ENCODE data around the gene ACTG2.
"Not testable (repeated sequence)": the region's sequence is repeated elsewhere in the genome, so short reads cannot be mapped to it uniquely, and the experiment has no call there.

ACTG2 gene

DNA sequence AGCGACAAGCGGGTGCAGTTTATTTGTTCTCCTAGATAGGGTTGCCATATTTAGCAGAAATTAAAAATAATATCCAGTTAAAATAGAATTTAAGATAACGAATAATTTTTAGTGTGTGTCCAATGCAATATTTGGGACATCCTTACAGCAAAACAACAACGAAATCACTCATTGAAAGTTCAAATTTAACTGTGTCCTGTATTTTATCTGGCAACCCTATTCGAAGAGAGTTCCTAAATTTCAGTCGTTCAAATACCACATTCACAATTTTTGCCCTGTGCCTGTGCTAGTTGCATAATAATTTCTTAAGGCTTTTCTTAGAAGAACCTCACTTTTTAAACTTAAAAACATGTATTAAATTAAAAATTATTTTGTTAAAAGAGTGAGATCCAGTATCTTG lies 34.5 kb downstream of the ACTG2 start:
- Histone ChIP-seq H3K36me3 (ENCODE audit: control insufficient read depth in 1 of 2, insufficient read depth in 2 of 2, low read length in 2 of 2) (peaks cover 0 to 2% of the 10 kb centered on the region in 2 donors), H3K27me3 (ENCODE audit: low read depth, low read length) (no peaks in the 10 kb centered on the region), H3K9me3 (ENCODE audit: control insufficient read depth in 1 of 2, low read length in 2 of 2) (no peaks in the 10 kb centered on the region), H3K27ac (ENCODE audit: low read length) (peak overlapping the region; percentile 99), H3K4me1 (ENCODE audit: control insufficient read depth in 1 of 2, insufficient read depth in 2 of 2, low read length in 2 of 2) (peaks cover 7 to 30% of the 10 kb centered on the region in 2 donors), H3K4me3 (ENCODE audit: low read depth in 1 of 2, low read length in 2 of 2) (peak overlapping the region; percentile 84)

DNA sequence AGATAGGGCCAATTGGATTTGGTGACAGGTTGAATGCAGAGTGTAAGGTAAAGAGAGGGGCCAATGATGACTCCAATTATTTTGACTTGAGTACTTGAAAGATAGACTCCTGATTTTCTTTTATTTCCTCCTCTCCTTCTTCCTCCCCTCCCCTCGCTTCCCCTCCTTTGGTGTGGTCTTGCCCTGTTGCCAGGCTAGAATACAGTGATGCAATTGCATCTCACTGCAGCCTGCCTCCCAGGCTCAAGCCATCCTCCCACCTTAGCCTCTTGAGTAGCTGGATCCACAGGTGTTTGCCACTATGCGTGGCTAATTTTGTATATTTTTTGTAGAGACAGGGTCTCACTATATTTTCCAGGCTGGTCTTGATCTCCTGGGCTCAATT lies 36.1 kb downstream of the ACTG2 start:
- peak overlapping the region; percentile 40 for H3K27ac ChIP-seq (ENCODE audit: low read length)
- H3K4me1 ChIP-seq (ENCODE audit: control insufficient read depth in 1 of 2, insufficient read depth in 2 of 2, low read length in 2 of 2) = peaks cover 7 to 33% of the 10 kb centered on the region in 2 donors
- peaks cover 0 to 7% of the 10 kb centered on the region in 2 donors for H3K36me3 ChIP-seq (ENCODE audit: control insufficient read depth in 1 of 2, insufficient read depth in 2 of 2, low read length in 2 of 2)
- no peaks in the 10 kb centered on the region for H3K9me3 ChIP-seq (ENCODE audit: control insufficient read depth in 1 of 2, low read length in 2 of 2)
- no peaks in the 10 kb centered on the region for H3K27me3 ChIP-seq (ENCODE audit: low read depth, low read length)
- H3K4me3 ChIP-seq (ENCODE audit: low read depth in 1 of 2, low read length in 2 of 2) = no peak overlapping the region

DNA sequence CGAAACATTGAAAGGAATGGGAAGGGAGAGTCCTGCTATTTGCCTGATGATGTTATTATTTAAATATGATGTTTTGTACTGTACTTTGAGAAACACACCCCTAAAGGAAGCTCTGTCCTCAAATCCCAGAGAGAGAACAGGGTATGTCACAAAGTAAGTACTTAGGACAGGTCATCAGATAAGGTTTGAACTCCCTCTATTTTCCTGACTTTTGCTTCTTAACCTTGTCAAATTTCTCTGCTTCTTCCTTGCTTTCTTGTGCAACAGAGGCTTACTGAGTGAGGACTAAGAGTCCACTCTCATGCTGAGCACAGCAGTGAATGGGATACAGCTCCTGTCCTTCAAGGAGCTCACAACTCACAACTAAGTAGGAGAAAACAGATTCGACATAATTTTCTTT lies 37.6 kb downstream of the ACTG2 start:
- Histone ChIP-seq H3K4me1 (ENCODE audit: control insufficient read depth in 1 of 2, insufficient read depth in 2 of 2, low read length in 2 of 2) (peaks cover 7 to 33% of the 10 kb centered on the region in 2 donors), H3K27ac (ENCODE audit: low read length) (no peak overlapping the region), H3K4me3 (ENCODE audit: low read depth in 1 of 2, low read length in 2 of 2) (no peak overlapping the region), H3K27me3 (ENCODE audit: low read depth, low read length) (no peaks in the 10 kb centered on the region), H3K36me3 (ENCODE audit: control insufficient read depth in 1 of 2, insufficient read depth in 2 of 2, low read length in 2 of 2) (peaks cover 0 to 11% of the 10 kb centered on the region in 2 donors), H3K9me3 (ENCODE audit: control insufficient read depth in 1 of 2, low read length in 2 of 2) (no peaks in the 10 kb centered on the region)

- Histone ChIP-seq H3K9me3 (ENCODE audit: control insufficient read depth in 1 of 2, low read length in 2 of 2) (no peaks in the 10 kb centered on the region), H3K27me3 (ENCODE audit: low read depth, low read length) (no peaks in the 10 kb centered on the region), H3K36me3 (ENCODE audit: control insufficient read depth in 1 of 2, insufficient read depth in 2 of 2, low read length in 2 of 2) (peaks cover 0 to 11% of the 10 kb centered on the region in 2 donors), H3K27ac (ENCODE audit: low read length) (no peak overlapping the region), H3K4me1 (ENCODE audit: control insufficient read depth in 1 of 2, insufficient read depth in 2 of 2, low read length in 2 of 2) (peaks cover 7 to 33% of the 10 kb centered on the region in 2 donors), H3K4me3 (ENCODE audit: low read depth in 1 of 2, low read length in 2 of 2) (no peak overlapping the region)
Measured at GRCh38 chr2:73931531-73932500, 39.0 kb downstream of the ACTG2 start.

DNA sequence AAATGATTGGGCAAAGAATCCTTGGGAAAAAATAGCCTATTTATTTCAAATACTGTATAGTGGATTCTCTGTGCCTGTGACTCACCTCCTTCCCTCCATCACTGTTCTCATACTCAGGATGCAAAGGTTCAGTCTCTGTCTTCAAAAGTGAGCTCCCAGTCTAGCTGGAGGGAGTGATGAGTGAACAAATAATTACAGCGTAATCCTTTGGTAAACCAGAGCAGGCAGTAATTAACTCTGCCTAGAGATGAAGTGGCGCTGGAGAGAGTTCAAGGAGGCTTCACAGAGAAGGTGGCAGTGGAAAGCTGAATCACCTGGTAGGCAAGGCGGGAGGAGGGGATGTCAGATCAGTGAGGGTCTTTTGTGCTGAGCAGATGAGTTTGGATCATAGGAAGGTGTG lies 40.4 kb downstream of the ACTG2 start:
- Histone ChIP-seq H3K4me3 (ENCODE audit: low read depth in 1 of 2, low read length in 2 of 2) (no peak overlapping the region), H3K27ac (ENCODE audit: low read length) (no peak overlapping the region), H3K4me1 (ENCODE audit: control insufficient read depth in 1 of 2, insufficient read depth in 2 of 2, low read length in 2 of 2) (peaks cover 4 to 29% of the 10 kb centered on the region in 2 donors), H3K27me3 (ENCODE audit: low read depth, low read length) (no peaks in the 10 kb centered on the region), H3K36me3 (ENCODE audit: control insufficient read depth in 1 of 2, insufficient read depth in 2 of 2, low read length in 2 of 2) (peaks cover 0 to 11% of the 10 kb centered on the region in 2 donors), H3K9me3 (ENCODE audit: control insufficient read depth in 1 of 2, low read length in 2 of 2) (no peaks in the 10 kb centered on the region)

DNA sequence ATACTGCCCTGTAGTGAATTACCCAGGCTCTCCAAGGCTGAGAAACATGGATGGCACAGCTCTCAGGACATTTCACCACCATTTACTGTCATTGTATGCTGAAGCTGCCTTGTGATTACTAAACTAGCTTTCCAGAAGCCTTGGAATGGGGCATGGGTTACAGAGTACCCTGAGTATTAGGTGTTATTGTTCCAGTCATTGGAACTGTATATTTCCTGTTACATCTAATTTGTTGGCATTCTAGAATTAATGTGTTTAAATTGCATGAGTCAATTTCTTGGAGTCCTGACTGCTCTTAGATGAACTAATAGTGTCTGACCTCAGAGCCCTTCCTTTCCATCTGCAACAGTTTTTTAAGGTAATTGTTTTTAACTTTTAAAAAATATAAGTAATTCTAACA lies 42.8 kb downstream of the ACTG2 start:
- H3K27ac ChIP-seq (ENCODE audit: low read length) = no peak overlapping the region
- no peaks in the 10 kb centered on the region for H3K9me3 ChIP-seq (ENCODE audit: control insufficient read depth in 1 of 2, low read length in 2 of 2)
- no peaks in the 10 kb centered on the region for H3K27me3 ChIP-seq (ENCODE audit: low read depth, low read length)
- peaks cover 0 to 11% of the 10 kb centered on the region in 2 donors for H3K4me1 ChIP-seq (ENCODE audit: control insufficient read depth in 1 of 2, insufficient read depth in 2 of 2, low read length in 2 of 2)
- H3K36me3 ChIP-seq (ENCODE audit: control insufficient read depth in 1 of 2, insufficient read depth in 2 of 2, low read length in 2 of 2) = peaks cover 6 to 11% of the 10 kb centered on the region in 2 donors
- no peak overlapping the region for H3K4me3 ChIP-seq (ENCODE audit: low read depth in 1 of 2, low read length in 2 of 2)

DNA sequence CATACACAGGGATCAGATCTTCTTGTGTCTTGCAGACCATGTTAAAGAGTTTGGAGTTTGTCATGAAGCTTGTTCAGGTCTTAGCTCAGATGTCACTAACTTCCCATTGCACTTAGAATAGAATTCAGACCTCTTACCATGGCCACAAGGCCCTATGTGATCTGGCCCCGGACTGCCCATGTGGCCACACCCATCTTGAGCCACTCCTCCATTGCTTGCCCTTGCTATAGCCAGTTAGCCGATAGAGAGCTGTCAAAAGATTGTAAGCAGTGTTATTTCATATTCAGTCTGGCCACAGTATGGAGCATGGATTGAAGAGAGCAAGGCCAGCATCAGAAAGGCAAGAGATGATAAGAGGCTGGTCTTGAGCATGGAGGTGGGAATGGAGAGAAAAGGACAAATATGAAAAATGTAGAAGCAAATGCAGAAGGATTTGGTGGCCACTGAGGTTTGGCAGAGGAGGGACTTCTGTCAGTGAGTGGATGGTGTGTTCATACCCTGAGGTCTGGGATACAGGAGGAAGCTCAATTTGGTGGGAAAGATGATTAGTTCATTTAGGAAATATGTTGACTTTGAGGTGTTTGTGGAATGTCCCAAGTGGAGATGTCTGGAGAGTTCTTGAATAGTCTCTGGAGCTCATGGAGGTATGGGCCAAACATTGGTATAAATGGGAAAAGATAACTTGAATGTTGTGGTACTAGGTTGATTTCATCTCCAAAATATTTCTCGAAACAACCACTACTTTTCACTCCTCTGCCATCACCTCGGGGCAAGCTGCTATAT lies 44.5 kb downstream of the ACTG2 start:
- Histone ChIP-seq H3K4me3 (ENCODE audit: low read depth in 1 of 2, low read length in 2 of 2) (no peak overlapping the region), H3K9me3 (ENCODE audit: control insufficient read depth in 1 of 2, low read length in 2 of 2) (no peaks in the 10 kb centered on the region), H3K36me3 (ENCODE audit: control insufficient read depth in 1 of 2, insufficient read depth in 2 of 2, low read length in 2 of 2) (peaks cover 9 to 11% of the 10 kb centered on the region in 2 donors), H3K4me1 (ENCODE audit: control insufficient read depth in 1 of 2, insufficient read depth in 2 of 2, low read length in 2 of 2) (peaks cover 0 to 9% of the 10 kb centered on the region in 2 donors), H3K27ac (ENCODE audit: low read length) (no peak overlapping the region), H3K27me3 (ENCODE audit: low read depth, low read length) (no peaks in the 10 kb centered on the region)

DNA sequence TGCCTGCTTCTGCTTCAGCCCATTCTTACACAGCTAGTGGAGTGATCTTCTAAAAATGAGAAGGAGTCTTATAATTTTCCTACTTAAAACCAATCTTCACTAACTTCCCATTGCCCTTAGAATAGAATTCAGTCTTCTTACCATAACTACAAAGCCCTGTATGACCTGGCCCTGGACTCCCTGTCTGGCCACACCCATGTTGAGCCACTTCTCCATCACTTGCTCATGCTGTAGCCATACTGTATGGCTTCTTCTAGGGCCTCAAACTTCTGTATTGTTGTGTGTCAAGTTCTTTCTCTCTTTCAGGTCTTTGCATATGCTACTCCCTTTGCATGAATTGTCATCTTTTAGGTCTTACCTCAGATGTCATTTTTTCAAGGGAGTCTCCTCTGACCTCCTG lies 45.1 kb downstream of the ACTG2 start:
- Histone ChIP-seq H3K9me3 (ENCODE audit: control insufficient read depth in 1 of 2, low read length in 2 of 2) (no peaks in the 10 kb centered on the region), H3K36me3 (ENCODE audit: control insufficient read depth in 1 of 2, insufficient read depth in 2 of 2, low read length in 2 of 2) (peaks cover 4 to 11% of the 10 kb centered on the region in 2 donors), H3K27ac (ENCODE audit: low read length) (no peak overlapping the region), H3K4me3 (ENCODE audit: low read depth in 1 of 2, low read length in 2 of 2) (no peak overlapping the region), H3K27me3 (ENCODE audit: low read depth, low read length) (no peaks in the 10 kb centered on the region), H3K4me1 (ENCODE audit: control insufficient read depth in 1 of 2, insufficient read depth in 2 of 2, low read length in 2 of 2) (peaks cover 0 to 5% of the 10 kb centered on the region in 2 donors)

DNA sequence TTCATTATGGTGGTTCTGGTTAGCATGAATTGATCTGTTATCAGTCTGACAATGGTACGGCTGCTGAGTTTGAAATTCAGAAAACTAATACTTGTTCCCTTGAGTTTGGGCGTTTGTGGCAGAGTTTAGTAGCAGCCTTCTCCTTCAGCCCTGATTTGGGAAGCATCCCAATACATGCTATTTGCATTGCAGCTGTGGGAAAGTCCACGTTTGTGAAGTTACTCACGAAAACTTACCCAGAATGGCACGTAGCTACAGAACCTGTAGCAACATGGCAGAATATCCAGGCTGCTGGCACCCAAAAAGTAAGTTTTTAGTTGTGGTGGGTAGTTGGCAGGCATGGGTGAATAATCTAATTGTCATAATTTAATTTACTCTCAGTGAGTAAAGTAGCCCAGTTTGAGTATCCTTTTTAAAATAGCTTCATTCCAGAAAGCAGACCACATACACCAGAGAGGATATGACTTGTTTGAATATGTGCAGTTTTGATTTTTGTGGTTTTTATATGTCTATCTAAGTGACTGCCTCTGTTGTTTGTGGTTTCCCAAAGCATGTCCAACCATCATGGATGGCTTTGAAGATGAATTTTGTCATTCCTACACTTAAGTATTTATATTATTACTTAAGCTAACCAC lies 46.0 kb downstream of the ACTG2 start:
- H3K4me1 ChIP-seq (ENCODE audit: control insufficient read depth in 1 of 2, insufficient read depth in 2 of 2, low read length in 2 of 2) = peaks cover 0 to 5% of the 10 kb centered on the region in 2 donors
- H3K27me3 ChIP-seq (ENCODE audit: low read depth, low read length) = no peaks in the 10 kb centered on the region
- H3K9me3 ChIP-seq (ENCODE audit: control insufficient read depth in 1 of 2, low read length in 2 of 2) = no peaks in the 10 kb centered on the region
- H3K36me3 ChIP-seq (ENCODE audit: control insufficient read depth in 1 of 2, insufficient read depth in 2 of 2, low read length in 2 of 2) = peaks cover 5 to 11% of the 10 kb centered on the region in 2 donors
- no peak overlapping the region for H3K27ac ChIP-seq (ENCODE audit: low read length)
- no peak overlapping the region for H3K4me3 ChIP-seq (ENCODE audit: low read depth in 1 of 2, low read length in 2 of 2)

DNA sequence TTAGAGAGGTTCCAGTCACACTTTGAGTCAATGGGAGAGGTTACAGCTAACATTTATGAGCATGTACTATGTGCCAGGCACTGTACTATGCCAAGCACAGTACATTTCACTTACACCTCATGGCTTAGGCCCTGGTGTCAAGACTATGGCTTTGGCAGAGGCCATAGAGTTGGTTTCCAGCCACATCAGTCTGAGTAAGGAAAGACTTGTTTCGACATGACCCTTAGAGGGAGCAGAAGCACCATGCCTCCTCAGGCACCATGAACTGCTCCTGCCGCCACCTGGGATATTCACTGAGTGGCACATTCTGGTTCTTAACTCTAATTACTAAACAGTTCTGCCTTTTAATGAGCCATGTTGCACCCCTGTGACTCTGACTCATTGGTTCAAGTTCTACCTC lies 46.6 kb downstream of the ACTG2 start:
- Histone ChIP-seq H3K4me1 (ENCODE audit: control insufficient read depth in 1 of 2, insufficient read depth in 2 of 2, low read length in 2 of 2) (peaks cover 0 to 5% of the 10 kb centered on the region in 2 donors), H3K27ac (ENCODE audit: low read length) (no peak overlapping the region), H3K36me3 (ENCODE audit: control insufficient read depth in 1 of 2, insufficient read depth in 2 of 2, low read length in 2 of 2) (peaks cover 10 to 11% of the 10 kb centered on the region in 2 donors), H3K4me3 (ENCODE audit: low read depth in 1 of 2, low read length in 2 of 2) (no peak overlapping the region), H3K9me3 (ENCODE audit: control insufficient read depth in 1 of 2, low read length in 2 of 2) (no peaks in the 10 kb centered on the region), H3K27me3 (ENCODE audit: low read depth, low read length) (no peaks in the 10 kb centered on the region)

- H3K9me3 ChIP-seq (ENCODE audit: control insufficient read depth in 1 of 2, low read length in 2 of 2); H3K4me1 ChIP-seq (ENCODE audit: control insufficient read depth in 1 of 2, insufficient read depth in 2 of 2, low read length in 2 of 2); H3K27ac ChIP-seq (ENCODE audit: low read length); H3K4me3 ChIP-seq (ENCODE audit: low read depth in 1 of 2, low read length in 2 of 2); H3K27me3 ChIP-seq (ENCODE audit: low read depth, low read length): not testable (repeated sequence)
- peaks cover 14 to 15% of the 10 kb centered on the region in 2 donors for H3K36me3 ChIP-seq (ENCODE audit: control insufficient read depth in 1 of 2, insufficient read depth in 2 of 2, low read length in 2 of 2)
Measured at GRCh38 chr2:73940066-73940465, 47.3 kb downstream of the ACTG2 start.
